Stomach (tissue), 9 donors: ENCODE data around the gene MED8. TPM values are rescaled to one million over a fixed set of nuclear protein-coding genes. Genes with fewer than 3 reads are reported as not detected.

Source experiments
- DNase-seq, 2 donors: peaks; one replicate each; pipeline versions ENCODE4 v3.0.0 to v3.0.0-alpha.2; 2013 to 2019
- H3K27ac ChIP-seq, 5 donors: fragments of 200-600 bp in 4 of 5; sonication (generic) in 4 of 5; one replicate each; pipeline ENCODE4 v1.5.1; 2013 to 2019; ENCODE audit warnings: mild to moderate bottlenecking in 1 of 5, moderate library complexity in 1 of 5
- H3K27me3 ChIP-seq, 3 donors: fragments of 200-600 bp; sonication (generic); one replicate each; pipeline ENCODE4 v1.5.1; 2017 to 2019; ENCODE audit warnings: mixed run types in 1 of 3
- H3K36me3 ChIP-seq, 4 donors: fragments of 200-600 bp; sonication (generic); 1 replicate in 3 of 4; 2 replicates in 1 of 4; pipeline ENCODE4 v1.5.1; 2016 to 2019
- H3K4me1 ChIP-seq, 4 donors: fragments of 200-600 bp; sonication (generic); one replicate each; pipeline ENCODE4 v1.5.1; 2016 to 2019
- H3K4me3 ChIP-seq, 4 donors: fragments of 200-600 bp; sonication (generic) in 3 of 4; one replicate each; pipeline ENCODE4 v1.5.1; 2016 to 2019; ENCODE audit warnings: mild to moderate bottlenecking in 1 of 4
- H3K9me3 ChIP-seq, 4 donors: fragments of 200-600 bp; sonication (generic); one replicate each; pipeline ENCODE4 v1.5.1; 2016 to 2019
- CTCF ChIP-seq, 7 experiments: fragments of 450-650 bp in 4 of 7; fragments of 200-600 bp in 3 of 7; sonication (generic) in 3 of 7; IDR thresholded peaks; one replicate each; pipeline ENCODE4 v1.5.1; 2016 to 2019; ENCODE audit warnings: antibody characterized with exemption in 7 of 7, control low read depth in 2 of 7, mild to moderate bottlenecking in 1 of 7
- EP300 ChIP-seq: sonication (generic); formaldehyde crosslinking; IDR thresholded peaks from one replicate; pipeline ENCODE4 v1.6.1; 2017; ENCODE audit warnings: antibody characterized with exemption
- POLR2A ChIP-seq, 4 donors: fragments of 450-650 bp; IDR thresholded peaks; one replicate each; pipeline ENCODE4 v1.6.1; 2016; ENCODE audit warnings: antibody characterized with exemption in 4 of 4, control low read depth in 2 of 4, mild to moderate bottlenecking in 1 of 4, moderate library complexity in 1 of 4
- POLR2AphosphoS5 ChIP-seq, 3 donors: sonication (generic); formaldehyde crosslinking; IDR thresholded peaks; one replicate each; pipeline ENCODE4 v1.6.1; 2016; ENCODE audit warnings: antibody characterized with exemption in 3 of 3
- WGBS, 5 donors: extraction: QIAGEN DNeasy Blood & Tissue Kit in 3 of 5; methylation state at CpG; one replicate each; pipeline versions ENCODE4 v1.1.5 to v1.1.7; 2013 to 2018; 5-methylcytosine and 5-hydroxymethylcytosine counted together
- intact Hi-C: fragments of 100-400 bp; cut with DNase I; formaldehyde crosslinking; loops from one replicate; pipeline ENCODE4 v1.15.1; 2023; ENCODE audit warnings: low total_unique reads
- polyA plus RNA-seq, 3 donors: library from polyadenylated mRNA; stranded (reverse); fragments of 200-250 nt; gene quantifications; one replicate each; pipeline ENCODE4 v1.2.3, GENCODE V29; 2013
- total RNA-seq, 5 donors: library from RNA; depleted of rRNA; stranded (reverse); fragments of >200 nt; gene quantifications; one replicate each; pipeline versions ENCODE4 v1.1.0 to v1.2.3, GENCODE V29; 2014 to 2016
- donor health status: healthy with polysubstance abuse.
- donor health status: Bipolar disorder and iron deficiency.
- donor health status: healthy.

MED8 gene
- total and polyA plus RNA-seq, 8 donors, result 5.8 to 52.2 (median 30.1) TPM

- Histone ChIP-seq H3K36me3 (no peaks in the 10 kb centered on the region), H3K27me3 (no peaks in the 10 kb centered on the region), H3K4me3 (no peak overlapping the region), H3K27ac (no peak overlapping the region), H3K9me3 (no peaks in the 10 kb centered on the region), H3K4me1 (peaks cover 7 to 43% (median 25%) of the 10 kb centered on the region in 4 donors)
- peak in 1 of 2 donors; percentile 13 for DNase-seq
- TF ChIP-seq EP300 (no peak), POLR2A (IDR thresholded peaks at IDR 0.05) (no peak), CTCF (IDR thresholded peaks at IDR 0.05) (no peak), POLR2AphosphoS5 (IDR thresholded peaks at IDR 0.05) (no peak)
- intact Hi-C loops, result no loop called here
- WGBS, 5 donors, result 91 to 93% (median 91%) methylated on average over 4 to 5 of the region's 5 CpGs
These were observed 43.0 kb downstream of the MED8 start for GRCh38 chr1:43346636-43347035.

GRCh38 chr1:43345120-43345519, 44.5 kb downstream of the MED8 start:
- peak in 1 of 2 donors; percentile 67 for DNase-seq
- H3K27ac ChIP-seq, result peak overlapping the region in 4 of 5 donors; percentile 20 to 57 (median 33)

GRCh38 chr1:43344267-43344850, 45.2 kb downstream of the MED8 start:
- Histone ChIP-seq H3K27ac (peak overlapping the region in 3 of 5 donors; percentile 20 to 39 (median 27)), H3K9me3 (no peaks in the 10 kb centered on the region), H3K36me3 (no peaks in the 10 kb centered on the region), H3K27me3 (no peaks in the 10 kb centered on the region), H3K4me3 (no peak overlapping the region), H3K4me1 (peaks cover under 1 to 32% (median 17%) of the 10 kb centered on the region in 4 donors)
- intact Hi-C loops, result no loop called here
- 48 to 59% (median 56%) methylated on average over 4 of the region's 4 CpGs for WGBS, 5 donors
- TF ChIP-seq POLR2AphosphoS5 (IDR thresholded peaks at IDR 0.05) (no peak), CTCF (IDR thresholded peaks at IDR 0.05) (no peak), EP300 (no peak), POLR2A (IDR thresholded peaks at IDR 0.05) (no peak)
- no peak for DNase-seq

More at GRCh38 chr1:43345120-43345519, 44.5 kb downstream of the MED8 start:
- no peaks in the 10 kb centered on the region for H3K9me3 ChIP-seq
- no peak overlapping the region for H3K4me3 ChIP-seq
- TF ChIP-seq POLR2AphosphoS5 (IDR thresholded peaks at IDR 0.05), result peak in 2 of 3 donors; percentile 20 to 70
- TF ChIP-seq EP300, result no peak
- 28 to 44% (median 29%) methylated on average over 3 of the region's 3 CpGs for WGBS, 5 donors
- H3K4me1 ChIP-seq, result peaks cover 7 to 39% (median 23%) of the 10 kb centered on the region in 4 donors
- intact Hi-C loops, result no loop called here
- H3K27me3 ChIP-seq, result no peaks in the 10 kb centered on the region
- H3K36me3 ChIP-seq, result no peaks in the 10 kb centered on the region

- peaks cover 0 to 16% (median 7%) of the 10 kb centered on the region in 4 donors for H3K4me1 ChIP-seq
- no peaks in the 10 kb centered on the region for H3K36me3 ChIP-seq
- intact Hi-C loops, result no loop called here
- no peaks in the 10 kb centered on the region for H3K27me3 ChIP-seq
- 32 to 48% (median 44%) methylated on average over 1 of the region's 1 CpG for WGBS, 5 donors
- no peak overlapping the region for H3K4me3 ChIP-seq
- H3K27ac ChIP-seq, result no peak overlapping the region
- no peak for DNase-seq
- no peaks in the 10 kb centered on the region for H3K9me3 ChIP-seq
- no peak for TF ChIP-seq POLR2A (IDR thresholded peaks at IDR 0.05)
- no peak for TF ChIP-seq CTCF (IDR thresholded peaks at IDR 0.05)
- TF ChIP-seq EP300, result no peak
- TF ChIP-seq POLR2AphosphoS5 (IDR thresholded peaks at IDR 0.05), result no peak
These were observed 49.0 kb downstream of the MED8 start for GRCh38 chr1:43340559-43340958.
